ENCODE measurements around the gene TMEM59L. TPM values are rescaled to one million over a fixed set of nuclear protein-coding genes. Genes with fewer than 3 reads are reported as not detected.
"Not testable (repeated sequence)": the region's sequence is repeated elsewhere in the genome, so short reads cannot be mapped to it uniquely, and the experiment has no call there.

Gene TMEM59L
- total RNA-seq, 2 experiments from 2014 or later = 0.25 to 0.27 TPM

GRCh38 chr19:18591735-18592385 is 20.8 kb upstream of the TMEM59L start:
- Mint-ChIP-seq H3K4me3 (peak overlapping the region; percentile 63), H3K9me3 (no peaks in the 10 kb centered on the region), H3K4me1 (ENCODE audit: low read depth) (peaks cover 36% of the 10 kb centered on the region), H3K36me3 (ENCODE audit: low read depth) (peaks cover 8% of the 10 kb centered on the region), H3K27ac (peak overlapping the region; percentile 30), H3K27me3 (no peaks in the 10 kb centered on the region)
- ChIA-PET CTCF (no interaction called here), POLR2A (no interaction called here)
- Histone ChIP-seq H3K36me3 (ENCODE audit: insufficient read depth, low read length) (peaks cover 8% of the 10 kb centered on the region), H3K4me3 (ENCODE audit: low read length) (no peak overlapping the region), H3K4me1 (ENCODE audit: insufficient read depth, low read length) (peaks cover 56% of the 10 kb centered on the region), H3K27ac (ENCODE audit: low read depth in 1 of 2, low read length in 2 of 2) (no peak overlapping the region), H3K27me3 (ENCODE audit: control insufficient read depth in 1 of 2, insufficient read depth in 2 of 2, low read length in 2 of 2) (no peaks in the 10 kb centered on the region), H3K9me3 (ENCODE audit: control insufficient read depth in 1 of 2, insufficient read depth in 1 of 2, low read length in 2 of 2) (no peaks in the 10 kb centered on the region)
- DNase-seq = no peak
- TF ChIP-seq CTCF (IDR thresholded peaks at IDR 0.05) = no peak
- ATAC-seq (ENCODE audit: poor library complexity) = no peak
- intact Hi-C loops (cut with DNase I, micrococcal nuclease) = loop anchor here in 1 of 2 experiments (5.0 to 10.0 kb wide), 5 partner anchors 90 to 443 kb away; partner anchors contain the start of genes ARMC6, COPE, CRTC1 and DDX49

- H3K27me3 Mint-ChIP-seq; H3K27me3 ChIP-seq (ENCODE audit: control insufficient read depth in 1 of 2, insufficient read depth in 2 of 2, low read length in 2 of 2); H3K9me3 Mint-ChIP-seq; H3K27ac ChIP-seq (ENCODE audit: low read depth in 1 of 2, low read length in 2 of 2); ATAC-seq (ENCODE audit: poor library complexity); DNase-seq; H3K36me3 Mint-ChIP-seq (ENCODE audit: low read depth); H3K4me3 Mint-ChIP-seq; H3K9me3 ChIP-seq (ENCODE audit: control insufficient read depth in 1 of 2, insufficient read depth in 1 of 2, low read length in 2 of 2); H3K36me3 ChIP-seq (ENCODE audit: insufficient read depth, low read length); H3K4me3 ChIP-seq (ENCODE audit: low read length); H3K27ac Mint-ChIP-seq: not testable (repeated sequence)
- POLR2A ChIA-PET = interaction anchor here (0.9 to 2.1 kb wide), 4 partner anchors 21 to 254 kb away, joined by 3 to 8 read pairs (median 4); partner anchors contain the start of gene UBA52
- intact Hi-C loops (cut with DNase I, micrococcal nuclease) = loop anchor here in 1 of 2 experiments (5.0 to 10.0 kb wide), 5 partner anchors 90 to 442 kb away; partner anchors contain the start of genes ARMC6, COPE, CRTC1 and DDX49
- H3K4me1 Mint-ChIP-seq (ENCODE audit: low read depth) = peaks cover 34% of the 10 kb centered on the region
- CTCF ChIA-PET = interaction anchor here (1.8 to 2.0 kb wide), 2 partner anchors 72 to 142 kb away, joined by 7 to 11 read pairs; no protein-coding TSS in a partner anchor
- H3K4me1 ChIP-seq (ENCODE audit: insufficient read depth, low read length) = peaks cover 51% of the 10 kb centered on the region
Observed at GRCh38 chr19:18592732-18593131, 19.9 kb upstream of the TMEM59L start.

GRCh38 chr19:18593367-18594095 is 19.1 kb upstream of the TMEM59L start:
- H3K36me3 ChIP-seq (ENCODE audit: insufficient read depth, low read length) = peaks cover 8% of the 10 kb centered on the region
- Mint-ChIP-seq H3K4me1 (ENCODE audit: low read depth) (peaks cover 26% of the 10 kb centered on the region), H3K36me3 (ENCODE audit: low read depth) (peaks cover 5% of the 10 kb centered on the region), H3K4me3 (peak overlapping the region; percentile 36), H3K27me3 (no peaks in the 10 kb centered on the region), H3K9me3 (no peaks in the 10 kb centered on the region), H3K27ac (no peak overlapping the region)
- DNase-seq (peak in 1 of 14 experiments; percentile 46), ATAC-seq (ENCODE audit: poor library complexity) (no peak)
- no peak overlapping the region for H3K27ac ChIP-seq (ENCODE audit: low read depth in 1 of 2, low read length in 2 of 2)
- peaks cover 43% of the 10 kb centered on the region for H3K4me1 ChIP-seq (ENCODE audit: insufficient read depth, low read length)
- no peak overlapping the region for H3K4me3 ChIP-seq (ENCODE audit: low read length)
- H3K9me3 ChIP-seq (ENCODE audit: control insufficient read depth in 1 of 2, insufficient read depth in 1 of 2, low read length in 2 of 2) = no peaks in the 10 kb centered on the region
- intact Hi-C loops (cut with DNase I, micrococcal nuclease) = loop anchor here (1.0 to 10.0 kb wide), 7 partner anchors 43 to 441 kb away; partner anchors contain the start of genes ARMC6 (in 1 of the 2), COPE (in 1 of the 2), CRTC1 (in 1 of the 2) and DDX49 (in 1 of the 2)
- TF ChIP-seq CTCF (IDR thresholded peaks at IDR 0.05) = no peak
- POLR2A ChIA-PET = interaction anchor here (0.6 to 2.1 kb wide), 8 partner anchors 22 to 401 kb away, joined by 3 to 8 read pairs (median 4); partner anchors contain the start of genes ELL, MPV17L2 and UBA52
- CTCF ChIA-PET = interaction anchor here (0.6 to 2.0 kb wide), 23 partner anchors 8 to 254 kb away, joined by 3 to 11 read pairs (median 4); partner anchors contain the start of genes CRTC1, ELL, UBA52 and UPF1
- peaks cover 3 to 4% of the 10 kb centered on the region in 2 experiments for H3K27me3 ChIP-seq (ENCODE audit: control insufficient read depth in 1 of 2, insufficient read depth in 2 of 2, low read length in 2 of 2)

Data from CD4-positive, alpha-beta T cell (primary cell).